Hematopoietic multipotent progenitor cell treated with erythropoietin and hydrocortisone succinate and interleukin-3 and kit ligand, for 15 days (in vitro differentiated cells): ENCODE results near the gene SHROOM3.

Experiments used
- DNase-seq: peaks from one replicate; pipeline ENCODE4 v3.0.0-alpha.2; 2015; ENCODE audit warnings: low spot score

The SHROOM3 gene

DNA sequence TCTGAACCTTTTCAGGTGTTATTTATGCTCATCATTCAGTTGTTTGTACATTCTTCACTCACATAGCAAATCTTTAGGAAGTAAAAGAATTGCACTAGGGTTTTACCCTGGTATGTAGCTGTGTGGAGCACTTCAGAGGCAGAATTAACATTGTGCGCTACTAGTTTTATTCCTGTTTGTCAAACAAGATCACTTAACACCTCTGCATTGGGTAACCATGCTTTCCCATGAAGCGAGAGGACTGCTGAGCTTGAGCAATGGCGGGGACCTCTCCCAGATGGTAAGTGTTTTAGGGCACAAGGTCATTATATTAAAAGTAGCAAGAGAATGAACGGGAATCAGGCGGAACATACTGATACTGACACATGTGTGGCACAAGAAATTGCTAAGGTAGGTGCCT lies 59.2 kb downstream of the SHROOM3 start:
- DNase-seq, result no peak

DNA sequence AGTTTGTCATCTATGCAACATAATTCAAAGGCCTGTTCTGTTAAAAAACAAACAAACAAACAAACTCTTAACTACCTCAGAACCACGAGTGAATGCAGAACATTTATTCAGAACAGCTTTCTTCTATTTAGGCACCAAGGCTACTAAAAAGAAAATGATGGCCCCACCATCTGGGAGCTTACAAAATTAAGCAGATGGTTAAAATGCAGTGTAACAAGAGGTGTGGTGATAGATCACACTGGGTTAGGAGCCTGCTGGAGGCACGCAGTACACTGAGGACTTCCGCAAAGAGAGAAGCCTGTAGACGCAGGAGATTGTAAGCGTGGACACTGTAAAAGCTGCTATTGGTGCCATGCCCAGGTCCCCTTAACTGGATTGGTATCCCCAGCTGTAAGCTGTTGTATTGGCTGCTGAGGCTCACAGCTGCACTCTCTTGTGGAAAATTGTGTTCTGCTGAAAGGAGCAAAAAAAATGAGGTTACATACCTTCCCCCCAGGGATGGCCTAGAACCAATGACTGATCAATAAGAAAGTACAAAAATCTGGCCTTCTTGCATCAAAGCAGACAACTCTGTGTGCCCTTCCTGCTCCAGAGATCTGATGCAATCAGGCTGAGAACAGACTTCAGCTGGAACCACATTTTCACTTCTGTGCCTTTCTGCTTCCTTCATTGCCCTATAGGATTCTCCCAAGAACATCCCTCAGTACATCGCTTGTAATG lies 60.0 kb downstream of the SHROOM3 start:
- DNase-seq, result no peak

DNA sequence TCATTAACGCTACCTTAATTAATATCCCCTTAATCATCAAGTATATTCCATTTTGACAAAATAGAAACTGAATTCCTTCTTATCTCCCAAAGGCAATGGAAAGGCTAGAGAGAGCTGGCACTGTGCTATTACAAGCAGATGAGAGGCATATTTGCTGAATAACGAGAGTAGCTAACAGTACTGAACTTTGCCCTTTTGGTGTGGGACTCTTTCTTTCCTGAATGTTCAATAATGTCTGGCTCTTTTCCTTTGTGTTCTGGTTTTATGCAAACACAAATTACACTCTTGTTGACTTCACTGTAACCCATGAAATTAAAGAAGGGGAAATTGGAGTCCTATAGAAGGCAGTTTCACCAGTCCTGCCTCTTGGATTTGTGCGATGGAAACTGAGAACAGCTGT lies 63.5 kb downstream of the SHROOM3 start:
- DNase-seq, result no peak

DNA sequence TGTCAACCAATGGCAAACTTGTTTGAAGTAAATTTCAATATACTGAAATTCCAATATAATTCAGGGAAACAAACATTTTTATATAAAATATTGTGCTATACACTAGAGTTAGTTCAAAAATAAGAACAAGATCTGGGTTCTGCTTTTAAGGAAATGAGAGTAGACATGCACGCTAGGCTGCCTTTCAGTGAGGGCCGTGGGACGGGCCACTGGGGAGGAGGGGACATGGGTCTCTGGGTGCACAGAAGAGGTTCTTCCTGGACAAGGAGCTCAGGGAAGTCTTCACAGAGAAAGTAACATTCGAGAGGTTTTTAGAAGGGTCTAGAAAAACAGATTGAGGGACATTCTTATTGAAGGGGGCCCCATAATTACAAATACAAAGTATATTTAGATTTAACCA lies 64.4 kb downstream of the SHROOM3 start:
- no peak for DNase-seq

DNA sequence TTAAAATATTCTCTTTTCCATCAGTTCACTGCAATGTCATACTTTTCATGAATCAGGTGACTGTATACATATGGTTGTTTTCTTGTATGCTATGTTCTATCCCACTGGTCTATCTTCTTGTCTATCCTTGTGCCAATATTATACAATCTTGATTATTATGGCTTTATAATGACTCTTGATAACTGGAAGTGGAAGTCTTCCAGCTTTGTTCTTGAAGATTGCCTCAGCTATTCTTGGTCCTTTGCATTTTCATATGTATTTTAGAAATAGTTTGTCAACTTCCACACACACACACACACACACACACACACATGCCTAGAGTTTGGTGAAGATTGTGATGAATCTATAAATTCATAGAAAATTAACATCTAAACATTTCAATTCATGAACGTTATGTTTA lies 67.9 kb downstream of the SHROOM3 start:
- no peak for DNase-seq

DNA sequence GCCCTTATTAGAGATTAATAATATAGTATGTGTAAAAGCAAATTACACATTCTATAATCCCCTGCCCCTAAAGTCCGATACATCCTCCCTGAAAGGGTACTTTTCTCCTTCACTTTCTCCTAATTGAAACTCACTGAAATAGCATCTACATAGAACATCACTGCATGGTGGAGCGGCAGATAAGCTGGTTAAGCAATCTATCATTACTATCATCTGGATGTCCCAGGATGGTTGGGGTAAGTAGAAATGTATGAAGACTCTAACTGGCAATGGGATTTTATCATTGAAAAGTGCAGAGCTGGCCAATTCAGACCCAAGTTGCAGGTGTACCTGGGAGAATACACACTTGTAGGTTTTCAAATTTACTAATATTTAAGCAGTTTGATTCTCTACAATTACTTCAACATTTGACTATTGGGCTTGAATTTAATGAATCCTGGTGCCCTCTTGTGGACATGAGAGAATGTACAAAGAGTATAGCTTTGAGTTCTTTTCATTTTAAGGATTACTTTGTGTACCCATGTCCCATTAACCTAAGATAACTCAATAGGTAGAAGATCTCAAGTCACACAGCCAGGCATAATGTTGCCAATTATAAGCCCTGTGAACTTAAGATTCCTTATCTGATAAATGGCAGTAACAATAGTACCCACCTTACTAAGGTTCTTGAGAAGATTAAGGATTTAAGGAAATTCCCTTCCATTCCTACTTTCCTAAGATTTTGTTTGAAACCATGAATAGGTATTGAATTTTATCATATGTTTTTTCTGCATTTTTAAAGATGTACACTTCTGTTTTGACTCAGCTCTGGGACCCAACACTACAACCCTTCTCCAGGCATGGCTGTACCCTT lies 69.8 kb downstream of the SHROOM3 start:
- DNase-seq, result peak; percentile 31

DNA sequence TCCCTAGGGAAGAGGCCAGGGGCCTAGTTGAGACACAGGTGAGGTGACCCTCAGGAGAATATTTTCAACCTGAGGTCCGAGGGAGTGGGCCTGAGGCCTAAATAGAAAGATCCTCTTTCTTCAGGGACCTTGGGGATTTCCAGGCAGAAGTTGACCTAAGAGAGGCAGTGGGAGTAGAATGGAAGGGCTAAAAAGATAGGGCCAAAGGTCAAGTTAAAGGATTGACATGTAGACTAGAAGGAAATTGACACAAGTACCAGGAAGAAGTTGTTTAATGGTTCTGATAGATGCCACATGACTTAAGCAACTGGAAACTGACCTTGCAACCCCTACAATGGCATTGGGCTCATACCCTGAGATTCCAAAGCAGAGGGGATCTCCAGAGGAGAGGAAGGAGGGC lies 76.9 kb downstream of the SHROOM3 start:
- DNase-seq, result no peak

DNA sequence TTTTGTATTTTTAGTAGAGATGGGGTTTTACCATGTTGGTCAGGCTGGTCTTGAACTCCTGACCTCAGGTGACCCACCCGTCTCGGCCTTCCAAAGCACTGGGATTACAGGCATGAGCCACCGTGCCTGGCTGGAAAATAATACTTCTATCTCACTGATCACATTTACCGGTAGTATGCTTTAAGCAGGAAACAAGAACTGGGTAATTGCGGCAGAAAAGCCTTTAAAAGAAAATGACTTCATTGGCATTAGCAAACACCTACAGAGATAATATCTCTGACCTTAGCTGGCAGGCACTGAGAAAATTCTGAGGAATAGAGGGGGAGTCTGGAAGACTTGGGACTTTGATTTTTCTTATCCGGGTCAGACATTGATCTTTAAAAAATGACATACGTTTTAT lies 78.5 kb downstream of the SHROOM3 start:
- no peak for DNase-seq

DNA sequence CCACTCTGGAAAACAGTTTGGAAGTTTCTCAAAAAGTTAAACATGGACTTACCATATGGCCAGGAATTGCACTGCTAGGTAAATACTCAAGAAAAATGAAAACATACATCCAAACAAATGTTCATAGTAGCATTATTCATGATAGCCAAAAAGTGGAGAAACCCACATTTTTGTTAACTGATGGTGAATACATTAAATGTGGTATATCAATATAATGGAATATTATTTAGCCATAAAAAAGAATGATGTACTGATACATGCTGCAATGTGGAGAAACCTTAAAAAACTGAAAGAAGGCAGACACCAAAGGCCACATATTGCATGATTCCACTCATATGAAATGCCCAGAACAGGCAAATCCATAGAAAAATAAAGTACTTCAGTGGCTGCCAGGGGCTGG lies 79.1 kb downstream of the SHROOM3 start:
- DNase-seq, result no peak

DNA sequence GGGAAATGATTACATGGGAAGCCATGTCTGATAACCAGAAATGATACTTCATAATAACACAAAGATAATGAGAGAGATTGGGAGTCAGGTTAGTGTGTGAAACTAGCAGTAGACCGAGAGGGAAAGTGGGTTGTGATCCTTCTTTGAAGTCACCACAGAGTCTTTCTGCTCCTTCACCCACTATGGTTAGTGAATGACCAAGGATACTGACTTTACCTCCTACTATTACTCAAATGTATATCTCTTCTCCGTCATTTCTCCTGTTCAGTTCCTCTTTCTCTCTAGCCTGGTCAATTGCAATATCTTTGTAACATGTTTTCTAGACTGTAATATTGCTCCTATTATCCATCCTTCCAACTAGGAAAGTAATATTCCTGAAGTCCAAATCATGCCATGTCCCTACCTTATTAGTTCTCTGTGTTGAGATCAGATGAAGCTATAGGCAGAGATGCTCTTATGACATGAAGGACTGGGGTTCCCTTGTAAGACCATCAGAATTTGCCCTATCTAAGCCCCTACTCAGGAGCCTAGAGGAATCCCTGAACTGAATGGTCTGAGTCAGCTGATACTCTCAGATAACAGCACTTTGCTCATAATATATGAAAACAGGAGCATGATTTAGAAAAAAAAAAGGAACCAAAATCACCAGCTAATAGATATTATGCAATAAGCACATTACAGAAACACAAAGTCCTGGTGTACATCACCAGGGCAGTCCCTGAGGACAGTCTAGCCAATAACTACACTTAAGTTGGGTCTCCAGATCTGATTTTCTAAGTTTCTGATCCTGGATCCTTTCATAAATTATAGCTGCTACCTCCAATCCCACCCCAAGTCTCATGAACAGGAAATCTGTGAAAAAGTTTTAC lies 81.2 kb downstream of the SHROOM3 start:
- DNase-seq, result no peak

DNA sequence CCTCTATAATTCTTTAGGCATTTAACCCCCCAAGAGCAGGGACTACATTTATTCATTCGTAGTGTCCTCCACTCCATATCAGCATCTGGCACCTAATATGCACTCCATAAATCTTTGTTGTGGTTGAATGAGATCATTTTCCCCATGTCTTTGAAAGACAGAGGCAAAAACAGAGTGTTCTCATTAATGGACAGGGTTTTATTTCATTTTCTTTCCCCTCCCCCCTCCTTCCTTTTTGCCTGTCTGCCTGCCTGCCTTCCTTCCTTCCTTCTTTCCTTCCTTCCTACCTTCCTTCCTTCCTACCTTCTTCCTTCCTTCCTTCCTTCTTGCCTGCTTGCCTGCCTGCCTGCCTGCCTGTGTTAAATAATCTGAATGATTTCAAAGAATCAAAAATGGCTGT lies 83.2 kb downstream of the SHROOM3 start:
- DNase-seq, result no peak

DNA sequence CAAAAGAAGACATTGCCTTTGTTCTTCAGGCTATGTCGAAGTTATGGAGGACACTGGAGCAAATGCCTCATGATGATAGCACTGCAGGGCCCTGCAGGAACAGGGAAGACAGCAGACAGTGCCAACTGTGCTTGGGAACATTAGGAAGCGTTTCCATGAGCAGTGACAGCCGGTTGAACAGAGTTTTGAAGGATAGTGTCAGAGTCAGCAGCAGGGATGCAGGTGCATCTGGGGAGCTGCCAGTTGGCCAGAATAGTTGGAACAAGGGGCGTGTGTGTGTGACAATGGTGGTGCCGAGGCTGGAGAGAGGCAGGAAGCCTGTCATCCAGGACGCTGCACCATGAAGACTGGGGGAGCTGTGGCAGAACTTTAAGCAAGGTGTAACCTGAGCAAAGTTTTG lies 88.6 kb downstream of the SHROOM3 start:
- DNase-seq, result no peak

DNA sequence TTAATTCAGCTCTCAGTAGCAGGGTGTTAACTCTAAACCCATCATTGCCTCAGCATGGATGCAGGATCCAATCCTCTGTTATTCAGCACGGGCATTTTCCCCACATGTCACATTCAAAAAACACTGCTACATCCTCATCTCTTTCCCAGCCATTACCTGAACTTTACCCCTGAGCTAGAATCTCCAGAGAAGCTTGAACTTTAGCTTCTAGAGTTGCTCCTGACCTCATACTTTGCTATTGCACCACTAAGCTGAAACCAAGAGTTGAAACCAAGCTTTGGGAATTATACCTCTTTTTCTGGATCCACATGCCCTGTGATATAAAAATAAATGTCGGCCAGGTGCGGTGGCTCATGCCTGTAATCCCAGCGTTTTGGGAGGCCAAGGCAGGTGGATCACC lies 90.7 kb downstream of the SHROOM3 start:
- DNase-seq, result no peak

DNA sequence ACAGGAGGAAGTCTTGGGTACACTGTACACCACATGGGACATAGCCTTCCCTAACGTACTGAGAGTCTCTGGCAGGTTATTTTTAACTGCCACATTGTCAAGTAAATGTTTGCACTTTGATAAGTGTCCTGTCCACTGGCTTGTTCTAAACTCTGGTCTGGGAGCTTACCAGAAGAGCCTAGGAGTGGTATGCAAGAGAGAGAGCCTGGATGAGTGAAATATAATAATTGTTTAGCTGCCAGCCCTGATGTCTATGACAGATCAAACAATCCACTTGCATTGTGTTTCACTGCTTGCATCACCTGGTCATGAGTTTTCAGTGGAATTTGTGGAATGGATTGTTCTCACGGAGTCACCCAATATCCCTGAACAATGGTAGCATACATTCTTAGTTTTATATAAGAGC lies 91.6 kb downstream of the SHROOM3 start:
- DNase-seq, result no peak

DNA sequence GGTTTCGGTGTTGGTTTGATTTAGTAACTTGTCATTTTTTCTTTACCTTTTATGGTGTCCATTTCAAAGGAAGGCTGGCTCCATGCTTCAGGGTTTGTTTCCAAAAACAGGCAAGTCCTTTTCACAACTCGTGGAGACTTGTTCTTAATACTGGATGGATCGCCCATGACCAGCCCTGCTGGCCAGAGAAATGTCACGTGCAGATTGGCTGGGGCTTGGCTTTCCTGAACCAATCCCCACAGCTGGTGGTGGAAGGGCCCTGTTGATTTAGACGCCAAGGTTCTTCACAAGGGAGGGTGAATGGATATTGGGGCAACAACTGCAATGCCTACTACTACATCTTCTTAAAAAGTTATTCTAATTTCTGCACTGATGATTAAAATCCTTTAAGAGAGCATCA lies 92.6 kb downstream of the SHROOM3 start:
- DNase-seq, result no peak

DNA sequence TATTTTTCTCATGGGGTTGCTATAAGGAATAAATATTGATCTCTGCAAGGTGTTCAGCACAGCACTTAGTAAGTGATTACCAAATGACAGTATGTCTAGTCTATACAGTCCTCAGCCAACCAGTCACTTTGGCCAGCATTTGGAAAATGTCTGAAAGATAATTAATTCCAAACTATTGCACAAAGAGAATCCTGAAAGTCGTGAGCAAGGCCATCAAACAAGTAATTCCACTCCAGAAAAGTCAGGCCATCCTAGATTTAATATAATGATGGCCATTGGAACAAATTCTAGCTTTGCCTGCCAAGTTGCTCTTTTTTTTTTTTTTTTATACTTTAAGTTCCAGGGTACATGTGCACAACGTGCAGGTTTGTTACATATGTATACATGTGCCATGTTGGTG lies 96.6 kb downstream of the SHROOM3 start:
- no peak for DNase-seq

DNA sequence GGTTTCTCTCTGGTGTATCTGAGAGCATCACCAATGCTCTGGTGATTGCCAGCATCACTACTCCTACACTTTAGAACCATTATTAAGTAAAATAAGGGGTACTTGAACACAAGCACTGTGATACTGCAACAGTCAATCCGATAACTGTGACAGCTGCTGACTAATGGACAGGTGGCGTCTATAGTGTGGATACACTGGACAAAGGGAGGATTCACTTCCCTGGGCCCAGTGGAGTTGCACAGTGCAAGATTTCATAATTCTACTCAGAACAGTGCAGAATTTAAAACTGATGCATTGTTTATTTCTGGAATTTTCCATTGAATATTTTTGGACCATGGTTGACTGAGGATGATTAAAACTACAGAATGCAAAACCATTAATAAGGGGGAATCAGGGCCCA lies 97.8 kb downstream of the SHROOM3 start:
- DNase-seq, result no peak

DNA sequence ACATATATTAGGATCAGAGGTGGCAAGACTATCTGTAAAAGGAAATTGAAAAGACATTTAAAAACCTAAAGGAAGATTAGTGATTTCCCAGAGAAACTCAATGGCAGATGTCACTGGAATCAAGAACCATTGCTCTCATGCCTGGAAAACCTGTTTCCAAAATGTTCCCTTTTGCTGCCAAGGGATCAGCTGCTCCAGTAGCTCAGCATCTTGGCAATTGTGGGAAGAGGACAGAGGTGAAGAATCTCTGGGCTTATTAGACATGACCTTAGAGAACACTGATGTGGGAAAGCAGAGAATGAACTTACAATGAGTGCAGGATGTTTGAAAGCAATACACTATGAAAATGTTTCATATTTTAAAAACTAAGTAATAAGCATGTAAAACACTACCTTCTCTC lies 98.3 kb downstream of the SHROOM3 start:
- DNase-seq, result no peak

DNA sequence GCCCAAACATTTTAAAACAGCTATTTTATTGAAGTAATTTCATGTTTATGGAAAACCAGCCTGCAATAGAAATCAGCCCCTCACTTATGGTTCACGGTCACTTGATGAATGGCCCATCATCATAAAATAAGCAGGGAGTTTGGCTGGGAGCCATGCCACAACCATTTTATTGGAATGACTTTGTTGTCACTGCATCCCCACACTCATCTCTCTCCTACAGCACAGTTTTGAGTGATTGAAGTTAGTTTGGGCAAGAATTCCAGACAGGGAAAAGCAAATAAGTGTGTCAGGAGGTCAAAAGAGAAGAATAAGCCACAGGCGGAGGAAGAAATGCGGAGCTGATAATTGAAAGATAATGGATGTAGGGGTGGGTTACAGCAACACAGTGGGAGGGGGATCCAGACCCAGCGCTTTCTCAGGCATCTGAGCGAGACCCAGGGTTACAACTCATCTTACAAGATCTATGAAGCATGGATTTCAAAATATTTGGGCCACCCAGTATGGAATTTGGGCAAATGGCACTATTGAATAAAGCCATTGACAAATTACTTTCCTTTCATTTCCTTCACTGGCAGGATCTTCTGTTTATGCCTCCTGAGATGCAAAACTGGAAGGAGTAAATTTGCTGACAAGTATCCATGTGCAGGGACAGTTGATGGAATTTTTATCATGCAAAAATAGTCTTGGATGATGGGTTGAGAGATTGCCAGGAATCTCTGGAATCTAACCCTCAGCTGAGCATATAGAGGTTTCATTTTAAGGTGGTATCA lies 100.8 kb downstream of the SHROOM3 start:
- DNase-seq, result no peak

DNA sequence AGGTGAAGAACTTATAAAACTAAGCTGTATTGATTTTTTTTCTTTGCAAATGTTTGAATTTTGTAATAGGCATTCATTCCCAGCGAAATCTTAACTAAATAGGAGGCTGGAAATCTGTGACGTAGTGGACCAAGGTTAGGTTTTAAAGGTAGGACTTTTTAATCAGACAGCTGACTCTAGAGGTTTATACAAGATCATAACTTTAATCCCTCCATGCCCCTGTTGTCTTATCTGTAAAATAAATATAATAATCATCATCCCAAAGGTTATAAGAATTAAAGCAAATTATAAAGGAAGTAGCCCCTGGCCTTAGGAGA lies 101.3 kb downstream of the SHROOM3 start:
- no peak for DNase-seq

DNA sequence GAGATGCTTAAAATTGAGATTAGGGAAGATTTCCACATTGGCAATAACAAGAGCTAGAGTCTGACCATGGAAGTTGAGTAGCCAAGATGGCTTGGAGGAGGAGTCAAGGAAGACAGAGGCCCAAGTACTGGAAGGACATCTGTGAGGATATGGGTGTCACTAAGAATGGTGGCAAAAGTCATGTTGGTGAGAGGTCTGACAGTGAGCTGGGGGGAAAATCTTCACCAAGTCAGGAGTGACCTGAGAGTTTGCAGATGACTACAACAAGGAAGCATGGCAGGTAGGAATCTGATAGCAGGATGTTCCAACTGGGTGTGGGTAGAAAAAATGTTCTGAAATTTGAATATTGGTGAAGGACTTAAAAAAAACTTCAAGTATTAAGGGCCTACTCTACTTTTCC lies 103.3 kb downstream of the SHROOM3 start:
- DNase-seq, result no peak

DNA sequence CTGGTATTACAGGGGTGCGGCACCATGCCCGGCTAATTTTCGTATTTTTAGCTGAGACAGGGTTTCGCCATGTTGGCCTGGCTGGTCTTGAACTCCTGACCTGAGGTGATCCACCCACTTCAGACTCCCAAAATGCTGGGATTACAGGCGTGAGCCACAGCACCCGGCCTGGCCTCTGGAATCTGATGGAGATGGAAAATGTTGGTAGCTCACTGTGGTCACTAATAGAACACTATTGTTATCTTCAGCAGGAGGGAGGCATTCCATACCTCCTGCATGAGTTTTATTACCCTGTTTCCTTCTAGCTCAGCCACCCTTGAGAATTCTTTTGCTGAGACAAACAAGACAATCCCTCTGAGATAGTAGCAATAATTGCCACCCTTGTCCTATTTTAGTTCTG lies 105.0 kb downstream of the SHROOM3 start:
- no peak for DNase-seq
